Renal cortical epithelial cell (primary cell): Measurements from ENCODE around the gene MC1R. TPM values are rescaled to one million over a fixed set of nuclear protein-coding genes. Genes with fewer than 3 reads are reported as not detected.
A peak's percentile ranks its signal among the peaks of the same experiment; 100 is the strongest.
"Not testable (repeated sequence)": the region's sequence is repeated elsewhere in the genome, so short reads cannot be mapped to it uniquely, and the experiment has no call there.

Experiments used
- DNase-seq: peaks from one replicate; pipeline ENCODE4 v3.0.0-alpha.2; 2011; ENCODE audit warnings: low read depth
- total RNA-seq: library from RNA; depleted of rRNA; stranded (reverse); fragments of >200 nt; gene quantifications from 2 replicates; pipeline ENCODE4 v1.2.3, GENCODE V29; 2014

Gene MC1R
- 2.3 and 9.3 TPM in 2 replicates for total RNA-seq

DNA sequence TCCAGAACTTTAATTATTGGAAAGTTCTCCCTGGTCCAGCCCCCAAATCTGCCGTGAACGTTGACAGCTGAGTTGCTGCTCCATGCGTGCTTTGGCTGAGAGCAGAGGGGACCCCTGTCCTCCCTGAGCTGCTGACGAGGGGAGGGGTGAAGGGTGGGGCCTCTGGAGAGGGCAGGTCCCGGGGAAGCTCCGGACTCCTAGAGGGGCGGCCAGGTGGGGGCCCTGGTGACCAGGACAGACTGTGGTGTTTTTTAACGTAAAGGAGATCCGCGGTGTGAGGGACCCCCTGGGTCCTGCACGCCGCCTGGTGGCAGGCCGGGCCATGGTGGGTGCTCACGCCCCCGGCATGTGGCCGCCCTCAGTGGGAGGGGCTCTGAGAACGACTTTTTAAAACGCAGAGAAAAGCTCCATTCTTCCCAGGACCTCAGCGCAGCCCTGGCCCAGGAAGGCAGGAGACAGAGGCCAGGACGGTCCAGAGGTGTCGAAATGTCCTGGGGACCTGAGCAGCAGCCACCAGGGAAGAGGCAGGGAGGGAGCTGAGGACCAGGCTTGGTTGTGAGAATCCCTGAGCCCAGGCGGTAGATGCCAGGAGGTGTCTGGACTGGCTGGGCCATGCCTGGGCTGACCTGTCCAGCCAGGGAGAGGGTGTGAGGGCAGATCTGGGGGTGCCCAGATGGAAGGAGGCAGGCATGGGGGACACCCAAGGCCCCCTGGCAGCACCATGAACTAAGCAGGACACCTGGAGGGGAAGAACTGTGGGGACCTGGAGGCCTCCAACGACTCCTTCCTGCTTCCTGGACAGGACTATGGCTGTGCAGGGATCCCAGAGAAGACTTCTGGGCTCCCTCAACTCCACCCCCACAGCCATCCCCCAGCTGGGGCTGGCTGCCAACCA lies at the start of gene MC1R:
Gene MC1R (plus strand): TSS at position 410 of the 895 bp plus-strand sequence. CDS start 397 bp downstream, at position 807.
- no peak for DNase-seq

DNA sequence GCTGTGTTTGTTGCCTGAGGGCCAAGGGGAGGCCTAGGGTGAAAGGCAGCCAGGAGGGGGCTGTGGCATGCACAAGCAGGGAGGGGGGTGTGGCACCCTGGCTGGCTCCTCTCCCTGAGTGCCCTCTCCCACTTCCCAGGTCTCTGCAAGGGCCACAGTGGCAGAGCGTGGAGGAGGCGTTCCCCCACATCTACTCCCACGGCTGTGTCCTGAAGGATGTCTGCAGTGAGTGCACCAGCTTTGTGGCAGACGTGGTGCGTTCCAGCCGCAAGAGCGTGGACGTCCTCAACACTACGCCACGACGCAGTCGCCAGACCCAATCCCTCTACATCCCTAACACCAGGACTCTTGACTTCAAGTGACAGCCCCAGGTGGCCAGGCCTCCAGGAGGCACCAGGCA lies 48.8 kb upstream of the MC1R start:
- DNase-seq, result no peak

DNA sequence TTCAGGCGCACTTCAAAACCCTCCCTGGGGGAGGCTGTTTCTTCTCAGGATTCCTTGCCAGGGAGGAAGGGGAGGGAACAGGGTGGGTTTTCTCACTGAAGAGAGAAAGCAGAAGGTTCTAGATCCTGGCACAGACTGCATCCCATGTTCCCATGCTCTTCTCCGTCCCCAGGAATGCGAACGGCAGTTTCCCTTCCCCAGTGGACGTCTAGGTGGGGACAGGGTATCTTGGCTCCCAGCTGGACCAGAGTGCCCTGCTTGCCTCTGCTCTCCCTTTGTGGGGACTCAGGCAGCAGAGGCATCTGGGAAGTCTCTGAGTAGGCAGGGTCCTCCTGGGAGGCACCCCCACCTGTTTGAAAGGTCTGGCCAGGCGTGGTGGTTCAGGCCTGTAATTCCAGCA lies 48.2 kb upstream of the MC1R start:
- DNase-seq, result no peak

GRCh38 chr16:89871895-89872294 lies 46.8 kb upstream of the MC1R start:
- no peak for DNase-seq

GRCh38 chr16:89873109-89873971 lies 45.3 kb upstream of the MC1R start, which contains the start of gene TCF25:
Gene TCF25 (plus strand): TSS chr16:89873592. CDS start chr16:89873668, 76 bp downstream.
- DNase-seq, result peak; percentile 49

DNA sequence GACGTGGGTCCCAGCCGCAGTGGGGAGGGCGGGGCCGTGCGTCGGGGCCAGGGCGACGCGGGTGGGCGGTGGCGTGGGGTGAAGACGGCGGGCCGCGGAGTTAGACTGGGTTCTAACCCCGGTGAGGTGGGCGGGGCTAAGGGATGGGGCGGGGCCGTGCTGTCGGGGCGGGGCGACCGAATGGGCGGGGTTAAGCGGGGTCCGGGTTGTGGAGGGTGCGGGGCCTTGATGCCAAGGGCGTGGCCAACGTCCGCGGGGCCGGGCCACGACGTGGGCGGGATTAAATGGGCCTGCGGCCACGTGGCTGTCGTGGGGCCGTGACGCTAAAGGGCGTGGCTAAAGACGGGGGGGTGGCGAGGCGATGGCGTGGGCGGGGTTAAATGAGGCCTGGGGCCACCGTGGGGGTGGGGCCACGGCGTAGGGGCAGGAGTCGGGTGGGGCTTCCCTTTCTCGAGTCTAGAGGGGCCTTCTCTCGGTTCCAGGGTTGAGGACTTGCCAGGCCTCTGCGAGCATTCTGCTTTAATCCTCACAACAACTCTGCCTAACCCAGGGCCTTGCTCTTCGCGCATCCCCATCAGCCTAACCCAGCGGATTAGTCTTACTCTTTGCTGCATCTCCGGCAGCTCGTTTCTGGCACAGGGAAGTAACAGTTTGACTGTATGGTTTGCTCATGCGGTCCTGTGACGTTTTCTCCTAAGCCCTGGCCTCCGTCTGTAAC lies 44.5 kb upstream of the MC1R start:
- peak; percentile 68 for DNase-seq

GRCh38 chr16:89879123-89879522 lies 39.5 kb upstream of the MC1R start:
- not testable (repeated sequence) for DNase-seq

GRCh38 chr16:89880477-89881367 lies 37.9 kb upstream of the MC1R start:
- DNase-seq, result no peak

DNA sequence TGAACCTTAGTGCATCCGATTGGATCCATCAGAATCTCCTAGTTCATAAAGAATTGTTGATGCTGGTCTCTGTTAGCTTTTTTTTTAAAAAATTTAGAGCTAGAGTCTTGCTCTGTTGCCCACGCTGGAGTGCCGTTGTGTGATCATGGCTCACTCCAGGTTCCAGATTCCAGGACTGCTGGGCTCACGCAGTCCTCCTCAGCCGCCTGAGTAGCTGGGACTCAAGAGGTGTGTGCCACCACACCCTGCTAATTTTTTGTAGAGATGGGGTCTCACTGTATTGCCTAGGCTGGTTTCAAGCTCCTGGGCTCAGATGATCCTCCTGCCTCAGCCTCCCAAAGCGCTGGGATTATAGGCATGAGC lies 37.3 kb upstream of the MC1R start:
- DNase-seq, result no peak

DNA sequence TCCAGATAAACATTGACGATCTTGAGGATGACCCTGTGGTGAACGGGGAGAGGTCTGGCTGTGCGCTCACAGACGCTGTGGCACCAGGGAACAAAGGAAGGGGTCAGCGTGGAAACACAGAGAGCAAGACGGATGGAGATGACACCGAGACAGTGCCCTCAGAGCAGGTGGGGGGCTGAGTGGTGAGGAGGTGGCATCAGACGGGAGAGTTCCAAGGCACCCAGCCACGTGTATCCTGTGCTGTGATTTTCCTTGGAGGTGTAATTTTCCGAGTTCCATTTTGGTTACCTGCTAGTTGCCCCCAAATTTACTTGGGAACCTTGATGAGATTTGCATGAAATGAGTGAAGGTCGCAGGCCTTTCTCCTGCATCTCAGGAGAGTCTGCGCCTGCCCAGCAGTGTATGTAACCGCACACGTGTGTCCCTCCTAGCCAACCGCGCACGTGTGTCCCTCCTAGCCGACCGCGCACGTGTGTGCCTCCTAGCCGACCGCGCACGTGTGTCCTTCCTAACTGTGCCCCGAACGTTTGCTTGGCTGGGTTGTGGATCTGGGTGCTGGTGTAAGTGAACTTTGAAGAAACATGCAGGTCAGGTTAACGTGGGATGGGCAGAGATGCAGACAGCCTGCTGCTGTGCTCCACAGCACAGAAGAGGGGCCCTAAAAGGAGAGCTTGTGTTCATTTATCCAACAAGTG lies 35.2 kb upstream of the MC1R start:
- DNase-seq, result no peak

DNA sequence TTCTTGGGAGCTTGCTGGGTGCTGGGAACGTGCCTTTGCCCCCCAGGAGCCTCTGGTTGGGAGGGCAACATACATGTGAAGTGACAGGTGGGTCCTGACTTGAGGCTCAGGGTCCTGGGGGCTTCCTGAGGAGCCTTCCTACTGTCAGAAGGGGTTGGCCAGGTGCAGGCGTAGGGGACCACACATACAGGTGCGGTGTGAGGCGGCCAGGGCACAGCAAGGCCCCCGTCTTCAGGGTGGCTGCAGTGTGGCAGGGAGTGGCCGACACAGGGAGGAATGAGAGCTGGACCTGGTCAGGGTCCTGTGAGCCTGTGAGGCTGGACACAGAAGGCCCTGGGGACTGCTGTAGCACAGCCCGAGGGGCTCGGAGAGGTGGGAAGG lies 34.6 kb upstream of the MC1R start:
- no peak for DNase-seq

- no peak for DNase-seq
These were observed 31.4 kb upstream of the MC1R start for GRCh38 chr16:89887243-89887642.

DNA sequence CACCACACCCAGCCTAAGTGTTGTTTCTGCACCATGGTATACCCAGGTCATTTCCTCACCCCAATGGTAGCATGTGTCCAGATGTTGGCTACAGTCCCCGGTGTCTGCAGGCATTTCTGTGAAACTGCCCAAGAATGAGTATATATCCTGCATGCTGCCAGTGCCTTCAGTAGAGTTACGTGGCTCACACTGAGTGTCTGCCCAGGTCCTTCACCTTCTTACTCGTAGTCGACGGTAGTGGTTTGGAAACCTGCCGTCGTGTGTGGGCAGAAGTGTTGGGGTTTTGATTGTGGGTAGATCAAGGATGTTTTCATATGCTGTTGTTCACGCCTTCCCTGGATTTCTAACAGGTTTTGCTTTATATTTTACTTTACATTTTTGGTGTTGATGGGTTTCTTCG lies 28.5 kb upstream of the MC1R start:
- DNase-seq, result no peak

DNA sequence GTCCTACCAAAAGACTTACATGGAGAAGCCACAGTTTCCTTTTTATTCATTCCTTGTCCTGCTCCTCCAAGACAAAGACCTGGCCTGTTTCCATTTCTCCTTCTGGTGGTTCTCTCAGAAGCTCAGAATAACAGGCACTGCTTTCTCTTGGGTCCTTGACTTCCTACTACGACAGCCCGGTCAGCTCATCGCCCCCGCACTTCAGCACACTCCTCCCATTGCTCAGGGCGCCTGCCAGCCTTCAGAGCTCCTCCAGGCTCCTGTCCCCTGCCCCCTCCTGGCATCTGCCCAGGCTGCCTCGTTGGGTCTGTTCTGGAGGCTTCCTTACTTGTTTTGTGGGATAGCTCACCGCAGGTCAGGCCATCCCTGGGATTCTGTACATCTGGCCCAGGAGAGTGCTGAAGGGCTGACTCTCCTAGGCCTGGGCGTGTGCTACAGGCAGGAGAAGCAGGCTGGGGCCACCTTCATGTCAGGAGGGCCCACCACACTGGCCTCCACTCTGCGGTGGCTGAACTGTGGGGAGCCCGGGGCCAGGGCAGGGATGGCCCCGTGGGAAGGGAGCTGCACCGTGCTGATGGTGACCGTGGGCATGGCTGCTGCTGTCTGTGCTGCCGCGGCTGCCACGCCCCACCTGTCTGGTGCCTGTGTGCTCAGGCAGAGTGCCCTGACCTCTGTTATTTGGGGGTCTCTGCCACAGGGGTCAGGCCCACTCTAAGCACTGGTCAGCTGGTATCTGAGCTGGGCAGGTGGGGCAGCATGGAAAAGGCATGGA lies 27.6 kb upstream of the MC1R start:
- DNase-seq, result no peak

DNA sequence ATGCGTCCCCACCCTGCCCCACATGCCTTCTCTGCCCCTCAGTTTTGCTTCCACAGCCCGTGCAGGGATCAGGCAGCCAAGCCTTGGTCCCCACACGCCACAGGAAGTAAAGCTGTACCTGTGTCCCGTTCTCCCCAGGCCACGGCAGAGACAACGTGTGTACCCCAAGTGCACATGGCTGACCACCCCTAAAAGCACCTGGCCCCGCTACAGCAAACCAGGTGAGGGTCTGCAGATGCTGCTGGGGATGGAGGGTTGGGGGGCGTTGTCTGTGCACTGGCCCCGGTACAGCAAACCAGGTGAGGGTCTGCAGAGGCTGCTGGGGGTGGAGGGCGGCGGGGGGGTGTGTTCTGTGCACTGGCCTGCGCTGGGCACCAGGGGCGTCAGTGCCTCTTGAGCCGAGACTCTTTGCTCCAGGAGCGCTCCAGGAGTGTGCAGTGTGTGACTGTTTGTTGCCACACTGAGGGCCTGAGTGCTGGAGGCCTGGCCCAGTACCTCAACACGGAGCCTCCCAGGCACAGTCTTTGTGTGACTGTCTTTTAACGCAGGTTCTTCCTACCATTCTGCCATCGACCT lies 26.5 kb upstream of the MC1R start:
- DNase-seq, result no peak

DNA sequence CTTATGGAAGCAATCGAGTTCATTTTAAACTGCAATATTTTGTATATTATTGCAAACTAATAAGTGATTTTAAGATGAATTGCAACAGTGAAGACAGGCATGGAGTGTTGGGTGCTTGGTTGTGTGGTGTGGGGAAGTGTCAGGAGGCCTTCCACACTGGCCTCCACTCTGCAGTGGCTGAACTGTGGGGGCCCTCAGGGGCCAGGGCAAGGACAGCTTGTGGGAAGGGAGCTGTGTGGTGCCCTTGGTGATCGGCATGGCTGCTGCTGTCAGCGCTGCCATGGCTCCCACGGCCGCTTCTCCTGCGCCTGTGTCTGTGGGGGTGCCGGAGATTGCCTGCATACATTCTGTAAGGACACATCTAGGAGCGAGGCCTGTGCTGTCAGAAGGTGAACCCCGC lies 26.0 kb upstream of the MC1R start:
- no peak for DNase-seq

GRCh38 chr16:89893642-89894548 lies 24.8 kb upstream of the MC1R start:
- DNase-seq, result no peak
